HCEC 1CT (cell line): ENCODE data around the gene PHC1.
A peak's percentile ranks its signal among the peaks of the same experiment; 100 is the strongest.
"Not testable (repeated sequence)": the region's sequence is repeated elsewhere in the genome, so short reads cannot be mapped to it uniquely, and the experiment has no call there.

ENCODE experiments used
- DNase-seq: peaks from one replicate; pipeline ENCODE4 v3.0.0-alpha.2; 2017

PHC1 gene

GRCh38 chr12:8911606-8912268 is 2.6 kb upstream of the PHC1 start:
- no peak for DNase-seq

- no peak for DNase-seq
Measured at GRCh38 chr12:8912914-8913313, 1.4 kb upstream of the PHC1 start.

- DNase-seq: no peak
Measured at GRCh38 chr12:8913702-8914032, 642 bp upstream of the PHC1 start.

- DNase-seq: peak; percentile 42
Measured at GRCh38 chr12:8914716-8915526, 612 bp downstream of the PHC1 start.

- no peak for DNase-seq
Measured at GRCh38 chr12:8916154-8916553, 1.8 kb downstream of the PHC1 start.

- DNase-seq: no peak
Measured at GRCh38 chr12:8917031-8917430, 2.7 kb downstream of the PHC1 start.

GRCh38 chr12:8917751-8918150 is 3.4 kb downstream of the PHC1 start:
- no peak for DNase-seq

GRCh38 chr12:8919643-8920042 is 5.3 kb downstream of the PHC1 start:
- DNase-seq: not testable (repeated sequence)

GRCh38 chr12:8922544-8922943 is 8.2 kb downstream of the PHC1 start:
- DNase-seq: no peak

- DNase-seq: not testable (repeated sequence)
Measured at GRCh38 chr12:8930655-8931323, 16.5 kb downstream of the PHC1 start.

- not testable (repeated sequence) for DNase-seq
Measured at GRCh38 chr12:8932464-8932863, 18.2 kb downstream of the PHC1 start.

- DNase-seq: not testable (repeated sequence)
Measured at GRCh38 chr12:8934080-8934479, 19.8 kb downstream of the PHC1 start.

- DNase-seq: no peak
Measured at GRCh38 chr12:8936735-8937134, 22.4 kb downstream of the PHC1 start.

GRCh38 chr12:8937842-8938442 is 23.6 kb downstream of the PHC1 start:
- DNase-seq: not testable (repeated sequence)

GRCh38 chr12:8941691-8942478 is 27.6 kb downstream of the PHC1 start:
- no peak for DNase-seq

- DNase-seq: no peak
Measured at GRCh38 chr12:8943565-8944186, 29.4 kb downstream of the PHC1 start.

GRCh38 chr12:8946733-8947132 is 32.4 kb downstream of the PHC1 start:
- DNase-seq: no peak

GRCh38 chr12:8947737-8948136 is 33.4 kb downstream of the PHC1 start:
- no peak for DNase-seq

- peak; percentile 40 for DNase-seq
Measured at GRCh38 chr12:8948701-8949341, 34.5 kb downstream of the PHC1 start.

GRCh38 chr12:8949342-8950220 is 35.3 kb downstream of the PHC1 start, which contains the start of gene M6PR:
Gene M6PR, minus strand, starts transcription at chr12:8949645. Its CDS starts 3,241 bp downstream, at chr12:8946404.
- DNase-seq: peak; percentile 97

- no peak for DNase-seq
Measured at GRCh38 chr12:8950221-8950527, 35.9 kb downstream of the PHC1 start.
